ENCODE measurements around the gene TAF6L.
A peak's percentile ranks its signal among the peaks of the same experiment; 100 is the strongest.
"Not testable (repeated sequence)": the region's sequence is repeated elsewhere in the genome, so short reads cannot be mapped to it uniquely, and the experiment has no call there.

TAF6L gene

DNA sequence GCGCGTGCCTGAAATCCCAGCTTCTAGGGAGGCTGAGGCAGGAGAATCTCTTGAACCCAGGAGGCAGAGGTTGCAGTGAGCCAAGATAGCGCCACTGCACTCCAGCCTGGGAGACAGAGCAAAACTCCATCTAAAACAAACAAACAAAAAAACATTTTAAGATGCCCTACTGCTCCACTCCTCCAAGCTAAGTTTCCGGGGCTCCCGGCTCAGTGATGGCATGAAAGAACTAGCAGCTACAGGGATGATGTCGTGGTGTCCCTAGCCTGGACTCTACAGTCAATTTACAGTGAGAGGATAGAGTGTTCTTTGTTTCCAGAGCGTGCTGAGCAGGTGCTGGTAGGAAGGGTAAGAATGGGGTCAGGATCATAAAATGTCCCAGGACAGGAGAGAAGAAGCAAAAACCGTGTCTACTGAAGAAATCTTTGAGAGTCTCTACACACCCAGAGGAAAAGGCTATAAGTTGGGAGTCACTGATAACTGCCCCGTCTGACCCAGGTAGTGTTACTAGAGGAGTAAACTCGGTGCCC is 16.0 kb upstream of the TAF6L start:
- no peak for DNase-seq (ENCODE audit: low spot score)

DNA sequence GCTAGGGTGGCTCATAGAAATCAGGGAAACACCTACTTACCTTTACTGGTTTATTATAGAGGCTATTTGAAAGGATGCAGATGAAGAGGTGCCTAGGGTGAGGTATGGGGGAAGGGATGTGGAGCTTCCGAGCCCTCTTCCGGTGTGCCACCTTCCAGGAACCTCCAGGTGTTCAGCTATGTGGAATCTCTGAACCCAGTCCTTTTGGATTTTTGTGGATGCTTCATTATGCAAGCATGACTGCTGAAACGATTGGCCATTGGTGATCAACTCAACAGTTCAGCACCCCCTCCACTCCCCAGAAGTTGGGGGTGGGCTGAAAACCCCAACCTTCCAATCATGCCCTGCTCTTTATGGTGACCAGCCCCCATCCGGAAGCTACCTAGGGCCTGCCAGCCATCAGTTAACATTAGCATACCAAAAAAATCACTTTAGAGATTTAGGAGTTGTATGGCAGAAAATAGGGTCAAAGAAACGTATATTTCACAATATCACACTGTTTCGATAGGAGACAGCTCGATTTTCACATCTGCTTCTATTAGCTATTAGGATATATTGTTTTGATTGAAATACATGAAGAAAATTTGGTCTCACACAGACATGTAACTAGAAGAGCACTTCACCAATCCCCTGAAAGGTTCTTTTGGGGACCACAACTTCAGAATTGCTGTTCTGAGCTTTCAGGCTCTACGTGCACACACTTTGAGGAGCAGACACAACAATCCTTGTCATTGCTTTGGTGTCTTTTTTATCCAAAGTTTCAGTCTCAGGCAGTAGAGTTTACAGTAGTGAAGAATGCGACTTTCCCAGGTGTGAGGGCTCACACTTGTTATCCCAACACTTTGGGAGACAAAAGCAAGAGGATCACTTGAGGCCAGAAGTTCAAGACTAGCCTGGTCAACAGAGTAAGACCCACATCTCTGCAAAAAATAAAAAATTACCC is 13.1 kb upstream of the TAF6L start:
- DNase-seq (ENCODE audit: low spot score) = no peak

GRCh38 chr11:62760867-62761227 is 10.3 kb upstream of the TAF6L start:
- DNase-seq (ENCODE audit: low spot score) = not testable (repeated sequence)

- DNase-seq (ENCODE audit: low spot score) = no peak
Measured at GRCh38 chr11:62770778-62771143, 435 bp upstream of the TAF6L start.

DNA sequence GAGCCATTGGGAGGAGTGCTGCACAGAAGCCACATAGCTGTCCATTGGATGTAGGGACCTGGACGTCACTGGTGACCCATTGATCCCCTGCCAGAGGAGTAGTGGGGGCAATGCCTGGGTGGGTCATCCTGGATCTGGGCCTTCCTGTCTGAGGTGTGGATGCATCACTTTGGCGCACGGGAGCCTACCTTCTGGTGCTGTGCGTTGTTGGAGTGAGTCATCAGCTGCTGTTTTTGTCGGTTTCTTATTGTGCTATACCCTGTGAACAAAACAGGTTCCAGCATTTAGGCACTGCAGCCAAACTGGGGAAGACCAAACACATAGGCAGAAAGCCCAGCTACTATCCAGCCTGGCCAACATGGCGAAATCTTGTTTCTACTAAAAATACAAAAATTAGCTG is 3.2 kb downstream of the TAF6L start:
- DNase-seq (ENCODE audit: low spot score) = no peak

GRCh38 chr11:62775646-62776045 is 4.5 kb downstream of the TAF6L start:
- no peak for DNase-seq (ENCODE audit: low spot score)

DNA sequence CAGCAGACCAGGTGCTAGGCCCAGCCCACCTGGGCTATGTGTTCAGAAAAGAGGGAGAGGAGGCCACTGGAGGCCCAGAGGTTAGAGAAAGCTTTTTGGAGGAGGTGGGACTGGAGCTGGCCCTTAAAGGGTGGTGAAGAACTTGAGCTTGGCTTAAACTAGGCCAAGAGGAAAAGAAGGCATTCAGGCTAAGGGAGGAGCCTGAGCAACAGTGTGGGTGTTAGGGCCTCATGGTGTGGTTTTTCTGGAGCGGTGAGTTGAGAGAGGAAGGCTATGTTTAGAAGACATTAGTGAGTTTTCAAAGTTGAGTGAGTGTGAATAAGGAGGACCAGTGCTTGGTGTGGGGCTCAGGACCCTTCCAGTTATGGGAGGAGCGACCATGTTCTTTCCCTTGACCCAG is 6.2 kb downstream of the TAF6L start:
- DNase-seq (ENCODE audit: low spot score) = no peak

GRCh38 chr11:62778441-62778840 is 7.2 kb downstream of the TAF6L start:
- no peak for DNase-seq (ENCODE audit: low spot score)

DNA sequence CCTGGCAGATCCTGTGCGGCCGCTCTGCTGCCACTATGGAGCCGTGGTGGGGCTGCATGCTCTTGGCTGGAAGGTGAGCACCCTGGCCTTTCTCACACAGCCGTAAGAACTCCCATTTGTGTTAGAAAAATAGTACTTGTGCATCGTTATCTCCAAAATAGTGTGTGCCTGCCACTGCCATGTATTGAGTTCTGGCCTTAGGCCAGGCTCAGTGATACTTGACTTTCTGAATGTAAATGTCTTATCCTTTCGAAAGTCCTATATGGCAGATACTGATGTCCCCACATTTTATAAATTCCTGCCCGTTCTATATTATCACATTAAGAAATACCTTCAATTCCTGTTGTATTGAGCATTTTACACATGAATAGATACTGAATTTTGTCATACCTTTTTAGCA is 11.6 kb downstream of the TAF6L start:
- no peak for DNase-seq (ENCODE audit: low spot score)

GRCh38 chr11:62786318-62787004 is 15.3 kb downstream of the TAF6L start:
- peak; percentile 81 for DNase-seq (ENCODE audit: low spot score)

- peak; percentile 98 for DNase-seq (ENCODE audit: low spot score)
Measured at GRCh38 chr11:62787005-62787759, 16.0 kb downstream of the TAF6L start, which contains the start of gene TMEM179B. TMEM179B (plus strand) TSS chr11:62787402; CDS start chr11:62787432, 30 bp downstream.

DNA sequence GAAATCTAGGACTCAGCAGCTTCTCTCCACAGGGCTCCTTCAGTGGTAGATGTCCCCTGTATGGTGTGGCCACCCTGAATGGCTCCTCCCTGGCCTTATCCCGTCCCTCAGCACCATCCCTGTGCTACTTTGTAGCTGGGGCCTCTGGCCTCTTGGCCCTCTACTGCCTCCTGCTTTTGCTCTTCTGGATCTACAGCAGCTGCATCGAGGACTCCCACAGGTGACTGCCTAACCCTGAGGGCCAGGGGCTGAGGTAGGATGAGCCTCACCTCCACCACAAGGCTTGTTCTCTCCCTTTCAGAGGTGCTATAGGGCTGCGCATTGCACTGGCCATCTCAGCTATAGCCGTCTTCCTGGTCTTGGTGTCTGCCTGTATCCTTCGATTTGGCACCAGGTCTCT is 17.8 kb downstream of the TAF6L start:
- no peak for DNase-seq (ENCODE audit: low spot score)

- no peak for DNase-seq (ENCODE audit: low spot score)
Measured at GRCh38 chr11:62789576-62789975, 18.4 kb downstream of the TAF6L start.

GRCh38 chr11:62791501-62792201 is 20.5 kb downstream of the TAF6L start, which contains the start of gene TMEM223:
TMEM223 (minus strand) TSS chr11:62792006; CDS start chr11:62791994, 12 bp downstream.
- DNase-seq (ENCODE audit: low spot score) = peak; percentile 89

GRCh38 chr11:62792202-62792575 is 21.0 kb downstream of the TAF6L start:
- no peak for DNase-seq (ENCODE audit: low spot score)

- no peak for DNase-seq (ENCODE audit: low spot score)
Measured at GRCh38 chr11:62794201-62794775, 23.1 kb downstream of the TAF6L start.

GRCh38 chr11:62796281-62796680 is 25.1 kb downstream of the TAF6L start:
- DNase-seq (ENCODE audit: low spot score) = no peak

GRCh38 chr11:62799486-62799885 is 28.3 kb downstream of the TAF6L start:
- DNase-seq (ENCODE audit: low spot score) = no peak

- no peak for DNase-seq (ENCODE audit: low spot score)
Measured at GRCh38 chr11:62801071-62801470, 29.9 kb downstream of the TAF6L start.

- DNase-seq (ENCODE audit: low spot score) = no peak
Measured at GRCh38 chr11:62804310-62805075, 33.3 kb downstream of the TAF6L start.

Measured in putamen (tissue), 1 donor.